Stomach smooth muscle (tissue), 2 donors: Measurements from ENCODE around the gene C19orf25.

Source experiments
- H3K27ac ChIP-seq: one replicate; pipeline ENCODE4 v1.7.0; 2013; ENCODE audit warnings: mild to moderate bottlenecking, low read length, inconsistent platforms
- H3K27me3 ChIP-seq, 2 donors: one replicate each; pipeline ENCODE4 v1.7.0; 2013; ENCODE audit warnings: low read length in 2 of 2; ENCODE audit not compliant: insufficient read depth in 2 of 2, control insufficient read depth in 1 of 2
- H3K36me3 ChIP-seq, 2 donors: one replicate each; pipeline ENCODE4 v1.7.0; 2013; ENCODE audit warnings: low read length in 2 of 2; ENCODE audit not compliant: control insufficient read depth in 2 of 2, insufficient read depth in 2 of 2
- H3K4me1 ChIP-seq: one replicate; pipeline ENCODE4 v1.7.0; 2013; ENCODE audit warnings: low read length; ENCODE audit not compliant: control insufficient read depth, insufficient read depth
- H3K4me3 ChIP-seq, 2 donors: one replicate each; pipeline ENCODE4 v1.7.0; 2013; ENCODE audit warnings: low read length in 2 of 2
- H3K9ac ChIP-seq, 2 donors: one replicate each; pipeline ENCODE4 v1.7.0; 2013; ENCODE audit warnings: low read length in 2 of 2, mild to moderate bottlenecking in 1 of 2
- H3K9me3 ChIP-seq, 2 donors: one replicate each; pipeline ENCODE4 v1.7.0; 2013; ENCODE audit warnings: low read length in 2 of 2; ENCODE audit not compliant: control insufficient read depth in 2 of 2
- donor health status: healthy.
- donor health status: Pancreatic carcinoma.

Gene C19orf25

DNA sequence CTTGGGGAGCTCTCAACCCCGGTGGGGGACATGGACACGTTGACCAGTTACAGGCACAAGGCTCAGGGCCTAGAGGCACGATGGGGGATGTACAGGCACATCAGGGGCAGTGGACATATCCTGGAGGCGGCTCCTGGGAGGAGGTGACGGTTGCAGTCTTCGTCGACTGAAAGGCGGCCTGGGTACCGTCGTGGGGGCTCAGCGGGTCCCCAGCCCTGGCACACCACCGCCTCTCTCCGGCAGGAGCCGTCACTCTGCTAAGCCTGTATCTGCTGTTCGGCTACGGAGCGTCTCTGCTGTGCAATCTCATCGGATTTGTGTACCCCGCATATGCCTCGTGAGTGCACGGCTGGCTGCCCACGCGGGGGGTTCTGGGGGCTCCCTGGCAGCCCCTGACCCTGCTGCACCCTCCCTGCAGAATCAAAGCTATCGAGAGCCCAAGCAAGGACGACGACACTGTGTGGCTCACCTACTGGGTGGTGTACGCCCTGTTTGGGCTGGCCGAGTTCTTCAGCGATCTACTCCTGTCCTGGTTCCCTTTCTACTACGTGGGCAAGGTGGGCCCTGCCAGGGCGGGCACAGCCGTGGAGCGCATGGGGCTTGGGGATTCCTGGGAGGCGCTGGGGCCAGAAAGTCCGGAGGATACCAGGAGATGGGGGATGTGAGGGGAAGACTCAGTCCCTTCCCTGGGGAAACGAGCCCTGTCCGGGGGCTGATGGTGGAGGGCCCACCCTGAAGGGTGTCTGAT is 16.2 kb upstream of the C19orf25 start:
- no peaks in the 10 kb centered on the region for H3K36me3 ChIP-seq
- no peak overlapping the region for H3K9ac ChIP-seq
- peaks cover 11% of the 10 kb centered on the region for H3K4me1 ChIP-seq
- H3K27me3 ChIP-seq, result peaks cover 19 to 23% of the 10 kb centered on the region in 2 donors
- no peak overlapping the region for H3K27ac ChIP-seq
- H3K9me3 ChIP-seq, result no peaks in the 10 kb centered on the region
- no peak overlapping the region for H3K4me3 ChIP-seq

- no peaks in the 10 kb centered on the region for H3K36me3 ChIP-seq
- H3K27me3 ChIP-seq, result peaks cover 19 to 23% of the 10 kb centered on the region in 2 donors
- H3K27ac ChIP-seq, result no peak overlapping the region
- no peak overlapping the region for H3K9ac ChIP-seq
- H3K4me3 ChIP-seq, result no peak overlapping the region
- no peaks in the 10 kb centered on the region for H3K9me3 ChIP-seq
- peaks cover 19% of the 10 kb centered on the region for H3K4me1 ChIP-seq
Observed at GRCh38 chr19:1494115-1494815, 15.2 kb upstream of the C19orf25 start.

DNA sequence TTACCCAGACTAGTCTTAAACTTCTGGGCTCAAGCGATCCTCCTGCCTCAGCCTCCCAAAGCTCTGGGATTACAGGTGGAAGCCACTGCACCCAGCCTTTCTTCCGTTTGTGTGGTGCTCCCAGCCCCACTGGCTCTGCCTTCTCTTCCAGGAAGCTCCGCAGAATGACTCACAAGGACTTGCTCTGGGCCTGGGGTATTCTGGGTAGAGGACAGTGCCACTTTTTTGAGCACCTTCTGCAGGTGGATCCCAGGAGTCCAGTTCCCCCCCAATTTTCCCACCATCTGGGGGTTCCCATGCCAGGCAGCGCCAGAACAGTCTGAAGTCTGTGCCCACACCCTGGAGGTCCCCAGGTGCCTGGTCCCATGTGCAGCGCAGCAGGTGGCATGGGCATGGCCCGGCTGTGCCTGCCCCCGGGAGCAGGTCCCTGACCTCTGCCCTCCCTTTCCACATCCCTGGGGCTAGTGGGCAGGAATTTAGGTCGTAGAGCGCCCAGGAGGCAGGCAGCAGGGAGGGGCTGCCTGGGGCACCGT is 13.5 kb upstream of the C19orf25 start:
- H3K9me3 ChIP-seq, result no peaks in the 10 kb centered on the region
- peaks cover 19% of the 10 kb centered on the region for H3K4me1 ChIP-seq
- H3K27ac ChIP-seq, result no peak overlapping the region
- no peak overlapping the region for H3K4me3 ChIP-seq
- no peak overlapping the region for H3K9ac ChIP-seq
- H3K27me3 ChIP-seq, result peaks cover 15 to 18% of the 10 kb centered on the region in 2 donors
- no peaks in the 10 kb centered on the region for H3K36me3 ChIP-seq

DNA sequence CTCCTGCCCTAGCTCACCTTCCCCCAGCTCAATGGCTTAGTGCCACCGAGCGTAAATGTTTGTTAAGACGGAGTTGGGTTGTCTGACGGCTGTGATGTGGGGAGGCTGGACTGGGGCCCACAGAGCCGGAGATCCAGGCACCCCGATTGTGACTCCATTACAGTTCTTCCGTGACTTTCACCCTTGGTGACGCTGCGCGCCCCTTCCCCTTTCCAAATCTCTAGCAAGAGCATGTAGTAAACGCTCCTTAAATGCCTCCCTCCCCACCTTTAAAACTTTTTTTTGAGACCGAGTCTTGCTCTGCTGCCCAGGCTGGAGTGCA is 12.8 kb upstream of the C19orf25 start:
- no peak overlapping the region for H3K27ac ChIP-seq
- no peak overlapping the region for H3K9ac ChIP-seq
- no peaks in the 10 kb centered on the region for H3K9me3 ChIP-seq
- H3K27me3 ChIP-seq, result peaks cover 14 to 18% of the 10 kb centered on the region in 2 donors
- no peak overlapping the region for H3K4me3 ChIP-seq
- H3K4me1 ChIP-seq, result peaks cover 19% of the 10 kb centered on the region
- H3K36me3 ChIP-seq, result no peaks in the 10 kb centered on the region

GRCh38 chr19:1491114-1491848 is 12.3 kb upstream of the C19orf25 start, which contains the start of gene REEP6:
REEP6 (plus strand) TSS chr19:1491181; CDS start chr19:1491270, 89 bp downstream.
- Histone ChIP-seq H3K36me3 (no peaks in the 10 kb centered on the region), H3K27me3 (peaks cover 13 to 14% of the 10 kb centered on the region in 2 donors), H3K4me3 (peak within 1 kb of the TSS; percentile 79 to 80)

DNA sequence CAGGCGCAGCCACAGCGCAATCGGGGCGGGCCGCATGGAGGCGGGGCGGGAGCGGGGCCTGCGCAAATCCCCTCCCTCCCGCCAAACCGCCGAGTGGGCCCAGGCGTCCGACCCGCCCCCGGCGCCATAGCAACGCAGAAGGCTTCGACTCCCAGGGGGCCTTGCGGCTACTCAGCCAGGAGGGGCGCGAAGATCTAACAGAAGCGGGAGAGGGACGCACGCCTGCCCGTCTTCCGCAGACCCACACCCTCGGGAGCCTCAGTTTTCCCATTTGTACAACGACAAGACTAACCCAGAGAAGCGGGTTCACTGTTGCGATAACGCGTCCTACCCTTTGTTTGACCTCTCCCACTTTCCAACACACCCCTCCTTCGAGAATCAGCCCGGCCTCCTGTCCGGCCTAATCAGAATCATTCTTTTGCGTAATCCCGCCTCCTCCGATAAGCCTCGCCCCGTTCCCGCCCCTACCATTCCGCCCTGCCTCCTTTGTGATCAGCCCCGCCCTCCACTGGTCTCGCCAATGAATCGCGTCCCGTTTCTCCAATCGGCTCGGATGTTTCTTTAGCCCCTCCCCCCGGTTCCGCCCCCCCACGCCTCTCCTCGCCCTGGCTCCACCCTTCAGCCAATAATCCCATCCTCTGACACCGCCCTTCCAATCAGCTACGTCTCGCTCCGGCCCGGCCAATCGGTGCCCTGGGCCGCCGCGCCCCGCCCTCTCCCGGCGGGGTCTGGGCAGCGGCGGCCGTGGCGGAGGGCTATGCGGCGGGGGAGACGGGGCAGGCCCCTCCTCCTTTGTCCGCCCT is 11.5 kb upstream of the C19orf25 start, which contains the start of gene PCSK4:
TSS of gene PCSK4 (minus strand) at position 40 of the 803 bp plus-strand sequence. CDS start at position 36, 4 bp downstream.
- Histone ChIP-seq H3K27me3 (peaks cover 13 to 14% of the 10 kb centered on the region in 2 donors), H3K9ac (peak within 1 kb of the TSS; percentile 63 to 71), H3K4me3 (peak within 1 kb of the TSS; percentile 79 to 80), H3K36me3 (no peaks in the 10 kb centered on the region), H3K9me3 (no peaks in the 10 kb centered on the region), H3K27ac (peak within 1 kb of the TSS; percentile 53), H3K4me1 (peaks cover 19% of the 10 kb centered on the region)

More at GRCh38 chr19:1491114-1491848, 12.3 kb upstream of the C19orf25 start, which contains the start of gene REEP6:
- Histone ChIP-seq H3K9ac (peak within 1 kb of the TSS; percentile 63 to 71), H3K9me3 (no peaks in the 10 kb centered on the region), H3K27ac (peak within 1 kb of the TSS; percentile 53), H3K4me1 (peaks cover 19% of the 10 kb centered on the region)

GRCh38 chr19:1489463-1490310 is 10.7 kb upstream of the C19orf25 start:
- H3K9me3 ChIP-seq, result no peaks in the 10 kb centered on the region
- peak overlapping the region; percentile 53 for H3K27ac ChIP-seq
- H3K9ac ChIP-seq, result peak overlapping the region; percentile 63 to 71
- H3K36me3 ChIP-seq, result no peaks in the 10 kb centered on the region
- peaks cover 13 to 14% of the 10 kb centered on the region in 2 donors for H3K27me3 ChIP-seq
- H3K4me3 ChIP-seq, result peak overlapping the region; percentile 79 to 80
- H3K4me1 ChIP-seq, result peaks cover 19% of the 10 kb centered on the region

DNA sequence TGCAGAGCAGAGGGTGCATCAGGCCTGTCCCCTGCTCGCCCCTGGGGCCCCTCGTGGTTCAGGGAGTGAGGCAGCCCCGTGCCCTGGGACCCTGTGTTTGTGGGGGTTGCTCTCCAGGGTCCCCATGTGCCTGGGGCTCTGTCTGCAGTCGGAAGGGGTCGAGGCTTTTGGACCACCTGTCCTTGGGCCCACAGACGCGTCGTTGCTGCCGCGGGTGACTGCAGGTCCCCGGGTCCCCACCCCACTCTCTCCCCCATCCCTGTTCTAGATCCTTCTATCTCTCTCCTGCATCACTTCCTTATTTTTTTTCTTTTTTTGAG is 9.2 kb upstream of the C19orf25 start:
- Histone ChIP-seq H3K27ac (no peak overlapping the region), H3K4me3 (no peak overlapping the region), H3K27me3 (peaks cover 13 to 14% of the 10 kb centered on the region in 2 donors)

DNA sequence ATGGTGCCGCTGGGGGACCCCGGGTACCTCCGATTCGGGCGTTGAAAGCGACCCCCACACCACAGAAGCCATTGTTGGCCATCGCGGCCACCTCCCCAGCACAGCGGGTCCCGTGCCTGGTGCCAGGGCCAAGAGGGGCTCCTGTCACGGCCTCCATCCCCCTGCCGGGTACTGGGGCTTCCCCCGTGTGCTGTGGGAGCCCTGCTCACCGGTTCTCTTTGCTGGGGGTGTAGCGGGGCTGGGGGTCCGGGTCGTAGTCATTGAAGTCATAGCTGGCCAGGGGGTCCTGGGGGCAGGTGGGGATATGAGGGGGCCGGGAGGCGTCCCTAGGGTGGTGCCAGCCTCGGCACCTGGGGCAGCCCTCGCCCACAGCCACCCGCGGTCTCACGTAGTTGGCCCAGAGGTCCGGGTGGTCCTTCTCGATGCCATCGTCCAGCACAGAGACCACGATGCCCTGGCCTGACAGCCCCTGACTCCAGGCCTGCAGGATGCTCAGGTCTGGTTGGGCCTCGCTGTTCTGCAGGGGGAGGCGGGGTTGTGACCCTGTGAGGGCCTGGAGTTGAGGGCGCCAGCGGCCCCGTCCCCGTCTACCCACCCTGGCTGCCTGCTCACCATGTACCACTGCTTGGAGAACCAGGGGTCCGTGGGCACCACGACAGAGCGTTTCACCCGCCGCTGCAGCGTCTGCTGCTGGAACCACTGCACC is 8.7 kb upstream of the C19orf25 start:
- Histone ChIP-seq H3K9me3 (no peaks in the 10 kb centered on the region), H3K4me3 (no peak overlapping the region), H3K4me1 (peaks cover 19% of the 10 kb centered on the region), H3K9ac (no peak overlapping the region), H3K27ac (no peak overlapping the region), H3K27me3 (peaks cover 10% of the 10 kb centered on the region in 2 donors), H3K36me3 (no peaks in the 10 kb centered on the region)

More for the DNA sequence above, 9.2 kb upstream of the C19orf25 start:
- H3K36me3 ChIP-seq, result no peaks in the 10 kb centered on the region
- no peaks in the 10 kb centered on the region for H3K9me3 ChIP-seq
- H3K4me1 ChIP-seq, result peaks cover 19% of the 10 kb centered on the region
- no peak overlapping the region for H3K9ac ChIP-seq
